ENCODE data around the gene ICAM1. TPM values are rescaled to one million over a fixed set of nuclear protein-coding genes. Genes with fewer than 3 reads are reported as not detected.
A peak's percentile ranks its signal among the peaks of the same experiment; 100 is the strongest.

Gene ICAM1, protein sequence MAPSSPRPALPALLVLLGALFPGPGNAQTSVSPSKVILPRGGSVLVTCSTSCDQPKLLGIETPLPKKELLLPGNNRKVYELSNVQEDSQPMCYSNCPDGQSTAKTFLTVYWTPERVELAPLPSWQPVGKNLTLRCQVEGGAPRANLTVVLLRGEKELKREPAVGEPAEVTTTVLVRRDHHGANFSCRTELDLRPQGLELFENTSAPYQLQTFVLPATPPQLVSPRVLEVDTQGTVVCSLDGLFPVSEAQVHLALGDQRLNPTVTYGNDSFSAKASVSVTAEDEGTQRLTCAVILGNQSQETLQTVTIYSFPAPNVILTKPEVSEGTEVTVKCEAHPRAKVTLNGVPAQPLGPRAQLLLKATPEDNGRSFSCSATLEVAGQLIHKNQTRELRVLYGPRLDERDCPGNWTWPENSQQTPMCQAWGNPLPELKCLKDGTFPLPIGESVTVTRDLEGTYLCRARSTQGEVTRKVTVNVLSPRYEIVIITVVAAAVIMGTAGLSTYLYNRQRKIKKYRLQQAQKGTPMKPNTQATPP
- 0.40 and 0.80 TPM in 2 replicates for total RNA-seq (ENCODE audit: low replicate concordance)

DNA sequence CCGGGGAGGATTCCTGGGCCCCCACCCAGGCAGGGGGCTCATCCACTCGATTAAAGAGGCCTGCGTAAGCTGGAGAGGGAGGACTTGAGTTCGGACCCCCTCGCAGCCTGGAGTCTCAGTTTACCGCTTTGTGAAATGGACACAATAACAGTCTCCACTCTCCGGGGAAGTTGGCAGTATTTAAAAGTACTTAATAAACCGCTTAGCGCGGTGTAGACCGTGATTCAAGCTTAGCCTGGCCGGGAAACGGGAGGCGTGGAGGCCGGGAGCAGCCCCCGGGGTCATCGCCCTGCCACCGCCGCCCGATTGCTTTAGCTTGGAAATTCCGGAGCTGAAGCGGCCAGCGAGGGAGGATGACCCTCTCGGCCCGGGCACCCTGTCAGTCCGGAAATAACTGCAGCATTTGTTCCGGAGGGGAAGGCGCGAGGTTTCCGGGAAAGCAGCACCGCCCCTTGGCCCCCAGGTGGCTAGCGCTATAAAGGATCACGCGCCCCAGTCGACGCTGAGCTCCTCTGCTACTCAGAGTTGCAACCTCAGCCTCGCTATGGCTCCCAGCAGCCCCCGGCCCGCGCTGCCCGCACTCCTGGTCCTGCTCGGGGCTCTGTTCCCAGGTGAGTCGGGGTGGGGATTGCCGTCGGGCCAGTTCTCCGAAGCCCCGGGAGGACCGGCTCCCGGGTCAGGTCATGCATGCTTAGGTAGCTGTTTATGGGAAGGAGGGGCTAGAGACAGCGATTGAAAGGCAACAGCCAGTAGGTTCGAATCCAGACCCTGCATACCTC is at the start of gene ICAM1:
ICAM1 (plus strand) TSS at position 505 of the 779 bp plus-strand sequence; CDS start at position 545, 40 bp downstream.
- Histone ChIP-seq H3K9ac (no peak within 1 kb of the TSS), H2AFZ (replicated peaks) (peak within 1 kb of the TSS; percentile 74), H3K4me1 (no peaks in the 10 kb centered on the region), H3K4me3 (peak within 1 kb of the TSS; percentile 34), H3K4me2 (peak within 1 kb of the TSS; percentile 64), H3K36me3 (no peaks in the 10 kb centered on the region), H3K79me2 (ENCODE audit: low read depth) (no peaks in the 10 kb centered on the region), H3K27ac (no peak within 1 kb of the TSS), H3K9me3 (ENCODE audit: low read depth) (no peaks in the 10 kb centered on the region), H3F3A (ENCODE audit: low read depth) (peaks cover 18% of the 10 kb centered on the region), H4K20me1 (ENCODE audit: low read depth) (no peaks in the 10 kb centered on the region), H3K27me3 (peaks cover 61% of the 10 kb centered on the region)
- H3K4me1 Mint-ChIP-seq = no peaks in the 10 kb centered on the region
- peak; percentile 71 for DNase-seq (ENCODE audit: low spot score)
- peaks cover 34% of the 10 kb centered on the region for H3K27me3 Mint-ChIP-seq (ENCODE audit: insufficient read depth, low read depth)
- no peaks in the 10 kb centered on the region for H3K9me3 Mint-ChIP-seq
- TF ChIP-seq, protein P1, sequence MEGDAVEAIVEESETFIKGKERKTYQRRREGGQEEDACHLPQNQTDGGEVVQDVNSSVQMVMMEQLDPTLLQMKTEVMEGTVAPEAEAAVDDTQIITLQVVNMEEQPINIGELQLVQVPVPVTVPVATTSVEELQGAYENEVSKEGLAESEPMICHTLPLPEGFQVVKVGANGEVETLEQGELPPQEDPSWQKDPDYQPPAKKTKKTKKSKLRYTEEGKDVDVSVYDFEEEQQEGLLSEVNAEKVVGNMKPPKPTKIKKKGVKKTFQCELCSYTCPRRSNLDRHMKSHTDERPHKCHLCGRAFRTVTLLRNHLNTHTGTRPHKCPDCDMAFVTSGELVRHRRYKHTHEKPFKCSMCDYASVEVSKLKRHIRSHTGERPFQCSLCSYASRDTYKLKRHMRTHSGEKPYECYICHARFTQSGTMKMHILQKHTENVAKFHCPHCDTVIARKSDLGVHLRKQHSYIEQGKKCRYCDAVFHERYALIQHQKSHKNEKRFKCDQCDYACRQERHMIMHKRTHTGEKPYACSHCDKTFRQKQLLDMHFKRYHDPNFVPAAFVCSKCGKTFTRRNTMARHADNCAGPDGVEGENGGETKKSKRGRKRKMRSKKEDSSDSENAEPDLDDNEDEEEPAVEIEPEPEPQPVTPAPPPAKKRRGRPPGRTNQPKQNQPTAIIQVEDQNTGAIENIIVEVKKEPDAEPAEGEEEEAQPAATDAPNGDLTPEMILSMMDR (IDR thresholded peaks at IDR 0.05) = no peak
- TF ChIP-seq EZH2phosphoT487 (IDR thresholded peaks at IDR 0.05) (peak; percentile 63), EZH2 (IDR thresholded peaks at IDR 0.05) (peak; percentile 35)
- H3K4me3 Mint-ChIP-seq = peak within 1 kb of the TSS; percentile 35
- no peak within 1 kb of the TSS for H3K27ac Mint-ChIP-seq
- H3K36me3 Mint-ChIP-seq = no peaks in the 10 kb centered on the region

- peaks cover 5% of the 10 kb centered on the region for H3K79me2 ChIP-seq (ENCODE audit: low read depth)
- Mint-ChIP-seq H3K9me3 (no peaks in the 10 kb centered on the region), H3K4me1 (peaks cover 8% of the 10 kb centered on the region), H3K27ac (no peak overlapping the region), H3K36me3 (peaks cover 9% of the 10 kb centered on the region), H3K4me3 (no peak overlapping the region), H3K27me3 (ENCODE audit: insufficient read depth, low read depth) (no peaks in the 10 kb centered on the region)
- H3K4me1 ChIP-seq = no peaks in the 10 kb centered on the region
- TF ChIP-seq EZH2 (IDR thresholded peaks at IDR 0.05) (no peak), EZH2phosphoT487 (IDR thresholded peaks at IDR 0.05) (no peak)
- TF ChIP-seq, protein P1 (IDR thresholded peaks at IDR 0.05) = no peak
- H3K4me2 ChIP-seq = no peak overlapping the region
- H3K9ac ChIP-seq = no peak overlapping the region
- H2AFZ ChIP-seq (replicated peaks) = no peak overlapping the region
- no peaks in the 10 kb centered on the region for H3K27me3 ChIP-seq
- H3F3A ChIP-seq (ENCODE audit: low read depth) = no peaks in the 10 kb centered on the region
- no peak overlapping the region for H3K4me3 ChIP-seq
- H4K20me1 ChIP-seq (ENCODE audit: low read depth) = peaks cover 16% of the 10 kb centered on the region
- H3K27ac ChIP-seq = no peak overlapping the region
- H3K9me3 ChIP-seq (ENCODE audit: low read depth) = no peaks in the 10 kb centered on the region
- H3K36me3 ChIP-seq = no peaks in the 10 kb centered on the region
- DNase-seq (ENCODE audit: low spot score) = no peak
Measured at GRCh38 chr19:10222201-10222890, 48.6 kb upstream of the ICAM1 start.

DNA sequence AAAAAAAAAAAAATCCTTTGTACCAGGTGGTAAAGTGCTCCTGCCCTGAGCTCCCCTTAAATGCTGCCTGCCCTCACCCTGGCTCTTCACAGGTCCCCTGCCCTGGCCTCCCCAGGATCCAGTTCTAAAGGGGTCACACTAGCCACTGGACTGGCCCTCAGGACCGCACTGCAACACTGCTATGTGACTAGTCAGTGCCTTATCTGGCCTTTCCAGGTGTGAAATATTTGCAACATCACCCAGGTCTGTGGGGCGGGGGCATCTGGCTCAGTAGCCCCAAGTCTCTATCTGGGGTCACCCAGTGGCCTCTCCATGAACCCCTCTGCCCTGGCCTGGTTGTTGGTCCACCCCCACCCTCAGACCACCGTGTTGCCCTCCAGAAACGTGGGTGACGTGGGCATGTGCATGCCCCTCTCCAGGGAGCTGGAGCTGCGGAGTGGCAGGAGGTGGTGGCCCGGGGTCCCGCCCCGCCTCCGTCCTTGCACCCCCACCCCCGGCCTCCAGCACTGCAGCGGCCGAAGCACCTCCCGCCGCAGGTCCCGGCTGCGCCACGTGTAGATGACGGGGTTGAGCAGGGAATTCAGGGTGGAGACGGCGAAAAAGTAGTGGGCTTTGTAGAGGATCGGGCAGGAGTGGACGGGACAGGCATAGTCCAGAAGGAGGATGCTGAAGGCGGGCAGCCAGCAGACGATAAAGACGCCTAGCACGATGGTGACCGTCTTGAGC is 47.3 kb upstream of the ICAM1 start:
- Mint-ChIP-seq H3K9me3 (no peaks in the 10 kb centered on the region), H3K4me1 (peaks cover 8% of the 10 kb centered on the region), H3K27me3 (ENCODE audit: insufficient read depth, low read depth) (no peaks in the 10 kb centered on the region), H3K36me3 (peaks cover 9% of the 10 kb centered on the region), H3K27ac (no peak overlapping the region), H3K4me3 (no peak overlapping the region)
- Histone ChIP-seq H3K36me3 (no peaks in the 10 kb centered on the region), H3K27ac (no peak overlapping the region), H4K20me1 (ENCODE audit: low read depth) (peaks cover 24% of the 10 kb centered on the region), H3K4me2 (no peak overlapping the region), H2AFZ (replicated peaks) (no peak overlapping the region), H3K79me2 (ENCODE audit: low read depth) (peaks cover 10% of the 10 kb centered on the region), H3K9ac (no peak overlapping the region), H3F3A (ENCODE audit: low read depth) (peaks cover 1% of the 10 kb centered on the region), H3K4me1 (no peaks in the 10 kb centered on the region), H3K27me3 (no peaks in the 10 kb centered on the region), H3K9me3 (ENCODE audit: low read depth) (no peaks in the 10 kb centered on the region), H3K4me3 (no peak overlapping the region)
- no peak for DNase-seq (ENCODE audit: low spot score)
- TF ChIP-seq, protein P1 (IDR thresholded peaks at IDR 0.05) = no peak
- TF ChIP-seq EZH2phosphoT487 (IDR thresholded peaks at IDR 0.05) (no peak), EZH2 (IDR thresholded peaks at IDR 0.05) (no peak)

Measured in neural progenitor cell (in vitro differentiated cells).